GM12891 (cell line): ENCODE measurements around the gene C14orf119.

Experiments used
- POLR2A ChIP-seq: IDR thresholded peaks from 2 replicates; pipeline ENCODE4 v1.6.1; 2011; ENCODE audit warnings: low read depth, low read length, control low read depth
- POLR2AphosphoS5 ChIP-seq: IDR thresholded peaks from 2 replicates; pipeline ENCODE4 v1.6.1; 2011; ENCODE audit warnings: low read depth, low read length, control low read depth
- POU2F2 ChIP-seq: IDR thresholded peaks from 2 replicates; pipeline ENCODE4 v1.6.1; 2011; ENCODE audit warnings: low read depth, mild to moderate bottlenecking, control low read depth, low read length, moderate library complexity
- SPI1 ChIP-seq: IDR thresholded peaks from 2 replicates; pipeline ENCODE4 v1.6.1; 2011; ENCODE audit warnings: low read depth, low read length, control low read depth
- TAF1 ChIP-seq: IDR thresholded peaks from 2 replicates; pipeline ENCODE4 v1.6.1; 2011; ENCODE audit warnings: low read depth, low read length, control low read depth

GRCh38 chr14:23055147-23055550 is 40.2 kb upstream of the C14orf119 start:
- TF ChIP-seq POLR2A (no peak), TAF1 (no peak), POLR2AphosphoS5 (no peak), POU2F2 (no peak), SPI1 (no peak)
